K562 (cell line): Measurements from ENCODE around the gene PSMA8. TPM values are rescaled to one million over a fixed set of nuclear protein-coding genes. Genes with fewer than 3 reads are reported as not detected.
A peak's percentile ranks its signal among the peaks of the same experiment; 100 is the strongest.

ENCODE experiments used
- ATAC-seq: fragments of 200-7000 bp; cut with Tn5 transposase; 3 replicates; pipeline ENCODE4 v1.9.1; 2020; ENCODE audit warnings: moderate library complexity
- BruUV-seq: library from RNA; stranded (reverse); fragments of 400-500 nt; replicated peaks from 2 replicates; lab custom pipeline; 2021; lab: Mats Ljungman, UMichigan
- CTCF ChIA-PET: fragments of 300-600 bp; formaldehyde crosslinking; extraction: SDS; loops from one replicate; lab custom pipeline; 2021; ENCODE audit warnings: low intra/inter-chr PET ratio; lab: Yijun Ruan, JAX
- POLR2A ChIA-PET: fragments of 300-600, 350-650 bp; sonication (Branson Sonifier 250); formaldehyde crosslinking; extraction: SDS; loops from one replicate; lab custom pipeline; 2021; ENCODE audit warnings: antibody characterized with exemption, inconsistent platforms; lab: Yijun Ruan, JAX
- DNase-seq, 4 experiments: peaks; one replicate each; pipeline versions ENCODE4 v3.0.0 to v3.0.0-alpha.2; 2011 to 2018; ENCODE audit warnings: low spot score in 3 of 4, mixed read lengths in 3 of 4; ENCODE audit errors: extremely low read depth in 1 of 4
- FAIRE-seq: peaks from 2 replicates; lab custom pipeline; 2011; peaks lifted over from hg19 to GRCh38; lab: Jason Lieb, UNC
- H2AFZ ChIP-seq: 2 replicates; pipeline ENCODE4 v1.6.0; 2011; ENCODE audit warnings: low read depth, low read length, control low read depth, inconsistent platforms
- H3K27ac ChIP-seq: fragments of 200-600 bp; 3 replicates; pipeline ENCODE4 v1.8.0; 2011; ENCODE audit warnings: low read depth, mild to moderate bottlenecking, control low read depth, inconsistent platforms, low read length, moderate library complexity, mixed read lengths; ENCODE audit errors: extremely low read depth
- H3K27me3 ChIP-seq, 2 experiments: fragments of 300-600 bp in 1 of 2; 2 replicates in 1 of 2; 3 replicates in 1 of 2; pipeline versions ENCODE4 v1.6.0 to v1.8.0; 2011; ENCODE audit warnings: inconsistent platforms in 2 of 2, low read length in 2 of 2, mild to moderate bottlenecking in 1 of 2, mixed read lengths in 1 of 2, moderate library complexity in 1 of 2; ENCODE audit not compliant: control insufficient read depth in 2 of 2, insufficient read depth in 2 of 2
- H3K36me3 ChIP-seq: fragments of 300-600 bp; 3 replicates; pipeline ENCODE4 v1.8.0; 2011; ENCODE audit warnings: mild to moderate bottlenecking, low read length, inconsistent platforms; ENCODE audit not compliant: control insufficient read depth, insufficient read depth
- H3K4me1 ChIP-seq, 2 experiments: fragments of 200-600 bp in 1 of 2; replicated peaks in 1 of 2; 2 replicates in 1 of 2; 3 replicates in 1 of 2; pipeline versions ENCODE4 v1.5.1 to v1.8.0; 2011; ENCODE audit warnings: inconsistent platforms in 2 of 2, low read length in 2 of 2, mild to moderate bottlenecking in 1 of 2, mixed read lengths in 1 of 2, moderate library complexity in 1 of 2; ENCODE audit not compliant: control insufficient read depth in 2 of 2, insufficient read depth in 2 of 2
- H3K4me2 ChIP-seq: 2 replicates; pipeline ENCODE4 v1.6.1; 2011; ENCODE audit warnings: low read length, control low read depth, inconsistent platforms, mixed read lengths; ENCODE audit not compliant: insufficient read depth
- H3K4me3 ChIP-seq: fragments of 200-600 bp; sonication (generic), shearing (Covaris generic); 2 replicates; pipeline ENCODE4 v1.5.1; 2016; ENCODE audit warnings: control low read depth, inconsistent platforms
- H3K79me2 ChIP-seq: fragments of 200-600 bp; 3 replicates; pipeline ENCODE4 v1.8.0; 2011; ENCODE audit warnings: low read length, inconsistent platforms; ENCODE audit not compliant: control insufficient read depth, insufficient read depth
- H3K9ac ChIP-seq, 2 experiments: 2 replicates each; pipeline versions ENCODE4 v1.6.0 to v1.6.1; 2011; ENCODE audit warnings: low read depth in 2 of 2, low read length in 2 of 2, control low read depth in 1 of 2, inconsistent platforms in 1 of 2, mild to moderate bottlenecking in 1 of 2, mixed read lengths in 1 of 2; ENCODE audit not compliant: insufficient read depth in 1 of 2
- H3K9me1 ChIP-seq: one replicate; pipeline ENCODE4 v1.6.0; 2011; ENCODE audit warnings: inconsistent platforms, mild to moderate bottlenecking, low read length, moderate library complexity; ENCODE audit not compliant: control insufficient read depth, insufficient read depth
- H3K9me3 ChIP-seq: replicated peaks from 2 replicates; pipeline ENCODE4 v1.5.1; 2011; ENCODE audit warnings: low read depth, low read length, inconsistent platforms; ENCODE audit not compliant: control insufficient read depth, insufficient read depth
- H4K20me1 ChIP-seq: replicated peaks from 2 replicates; pipeline ENCODE4 v1.6.1; 2011; ENCODE audit warnings: low read length, inconsistent platforms, mixed read lengths; ENCODE audit not compliant: control insufficient read depth, insufficient read depth
- IFI16 ChIP-seq: fragments of 250-450 bp; sonication (Bioruptor Pico); IDR thresholded peaks from 2 replicates; pipeline ENCODE4 v2.1.2; 2022; ENCODE audit warnings: mild to moderate bottlenecking, inconsistent platforms
- MAFG ChIP-seq: fragments of 450-650 bp; conservative IDR thresholded peaks from 2 replicates; pipeline ENCODE4 v1.6.1; 2016; ENCODE audit warnings: missing genetic modification characterization, missing compliant biosample characterization
- ZNF316 ChIP-seq: fragments of 450-650 bp; IDR thresholded peaks from 2 replicates; pipeline ENCODE4 v1.6.1; 2016
- ZSCAN32 ChIP-seq: fragments of 450-650 bp; formaldehyde crosslinking; IDR thresholded peaks from 2 replicates; pipeline ENCODE4 v1.4.0; 2020; ENCODE audit warnings: mild to moderate bottlenecking, moderate library complexity
- WGBS: fragments of 100-300 bp; shearing (Covaris generic); methylation state at CpG from one replicate; pipeline ENCODE4 v1.1.6; 2016; ENCODE audit warnings: low coverage, mixed read lengths; ENCODE audit not compliant: insufficient coverage; ENCODE audit errors: missing lambda C conversion rate; 5-methylcytosine and 5-hydroxymethylcytosine counted together
- in situ Hi-C: fragments of 300-500 bp; cut with MboI; formaldehyde crosslinking; loops from 4 replicates; pipeline ENCODE4 v1.15.0; 2018; ENCODE audit warnings: inconsistent platforms, mixed read lengths
- intact Hi-C: fragments of 100-400 bp; cut with micrococcal nuclease; formaldehyde crosslinking; loops from 2 replicates; pipeline ENCODE4 v1.14.2; 2022
- polyA plus RNA-seq, 8 experiments: library from polyadenylated mRNA; depleted of rRNA in 4 of 8; stranded (reverse) in 5 of 8; unstranded in 3 of 8; fragments of >200 nt; fragmentation: Nextera tagmentation in 2 of 8; fragmentation: Illumina TruSeq in 1 of 8; extraction: Ambion mirVana in 2 of 8; extraction: Trizol in 1 of 8; gene quantifications; 2 replicates each; pipeline versions ENCODE4 v1.2.1 to v1.2.3, GENCODE V29; 2011 to 2014; ENCODE audit warnings: inconsistent platforms in 1 of 8, missing spikeins in 1 of 8
- total RNA-seq, 7 experiments: library from RNA; depleted of rRNA in 6 of 7; stranded (reverse); fragments of >200 nt in 6 of 7; fragmentation: Illumina TruSeq in 2 of 7; extraction: Trizol in 2 of 7; gene quantifications; 2 replicates each; pipeline versions ENCODE4 v1.2.1 to v1.2.3, GENCODE V29; 2011 to 2021; ENCODE audit warnings: low replicate concordance in 1 of 7

The PSMA8 gene
- total and polyA plus RNA-seq, 9 of the 15 experiments (the other 6 are each of a cell fraction or from before 2014, with no cell fraction given), result not detected

GRCh38 chr18:26206488-26206887, 72.8 kb downstream of the PSMA8 start:
- Histone ChIP-seq H3K9me3 (no peaks in the 10 kb centered on the region), H3K4me3 (no peak overlapping the region), H3K27ac (no peak overlapping the region), H2AFZ (no peak overlapping the region), H3K27me3 (peaks cover 0 to 17% of the 10 kb centered on the region in 2 experiments; a peak in 4 of 5 replicates), H3K4me2 (no peak overlapping the region), H3K36me3 (no peaks in the 10 kb centered on the region), H3K4me1 (no peaks in the 10 kb centered on the region), H3K79me2 (no peaks in the 10 kb centered on the region), H3K9me1 (no peaks in the 10 kb centered on the region), H4K20me1 (no peaks in the 10 kb centered on the region), H3K9ac (no peak overlapping the region)
- DNase-seq, result no peak
- in situ Hi-C loops, result no loop called here
- WGBS, result 9% methylated on average over 2 of the region's 2 CpGs
- no TSS peak for BruUV-seq
- FAIRE-seq, result no peak
- ATAC-seq, result no peak
- intact Hi-C loops, result loop anchor here (2.0 kb wide), 1 partner anchor 16 kb away; no protein-coding TSS in a partner anchor
- ChIA-PET POLR2A (no interaction called here), CTCF (no interaction called here)
- TF ChIP-seq MAFG (tag), result 0 out of 2 replicates have a peak, but pooled peaks have one; percentile 18
- TF ChIP-seq ZNF316, result peak; percentile 23; the same call in 1 of the 2 replicates
- TF ChIP-seq IFI16 (CRISPR knock-in tag), result no peak
- no peak for TF ChIP-seq ZSCAN32 (CRISPR knock-in tag)

- ATAC-seq (peak; percentile 36), FAIRE-seq (no peak), DNase-seq (no peak)
- intact Hi-C loops, result loop anchor here (2.0 kb wide), 1 partner anchor 15 kb away; no protein-coding TSS in a partner anchor
- H3K79me2 ChIP-seq, result no peaks in the 10 kb centered on the region
- H2AFZ ChIP-seq, result no peak overlapping the region
- no peaks in the 10 kb centered on the region for H3K9me3 ChIP-seq
- in situ Hi-C loops, result no loop called here
- H3K36me3 ChIP-seq, result no peaks in the 10 kb centered on the region
- BruUV-seq, result no TSS peak
- WGBS, result 6% methylated on average over 3 of the region's 3 CpGs
- POLR2A ChIA-PET, result interaction anchor here (0.9 to 1.2 kb wide), 2 partner anchors 11 kb away, joined by 3 to 4 read pairs; no protein-coding TSS in a partner anchor
- H3K27ac ChIP-seq, result no peak overlapping the region
- no peaks in the 10 kb centered on the region for H3K4me1 ChIP-seq
- peaks cover 0 to 15% of the 10 kb centered on the region in 2 experiments; a peak in 4 of 5 replicates for H3K27me3 ChIP-seq
- no peaks in the 10 kb centered on the region for H3K9me1 ChIP-seq
- CTCF ChIA-PET, result no interaction called here
- TF ChIP-seq MAFG (tag), result no peak
- H3K4me2 ChIP-seq, result no peak overlapping the region
- no peak overlapping the region for H3K4me3 ChIP-seq
- no peaks in the 10 kb centered on the region for H4K20me1 ChIP-seq
- no peak overlapping the region for H3K9ac ChIP-seq
Observed at GRCh38 chr18:26207937-26208336, 74.3 kb downstream of the PSMA8 start.
